TTC549 (cell line): ENCODE data around the gene CXCL5.

ENCODE experiments used
- FAIRE-seq: peaks from 2 replicates; lab custom pipeline; 2012; peaks lifted over from hg19 to GRCh38; lab: Jason Lieb, UNC

Gene CXCL5

DNA sequence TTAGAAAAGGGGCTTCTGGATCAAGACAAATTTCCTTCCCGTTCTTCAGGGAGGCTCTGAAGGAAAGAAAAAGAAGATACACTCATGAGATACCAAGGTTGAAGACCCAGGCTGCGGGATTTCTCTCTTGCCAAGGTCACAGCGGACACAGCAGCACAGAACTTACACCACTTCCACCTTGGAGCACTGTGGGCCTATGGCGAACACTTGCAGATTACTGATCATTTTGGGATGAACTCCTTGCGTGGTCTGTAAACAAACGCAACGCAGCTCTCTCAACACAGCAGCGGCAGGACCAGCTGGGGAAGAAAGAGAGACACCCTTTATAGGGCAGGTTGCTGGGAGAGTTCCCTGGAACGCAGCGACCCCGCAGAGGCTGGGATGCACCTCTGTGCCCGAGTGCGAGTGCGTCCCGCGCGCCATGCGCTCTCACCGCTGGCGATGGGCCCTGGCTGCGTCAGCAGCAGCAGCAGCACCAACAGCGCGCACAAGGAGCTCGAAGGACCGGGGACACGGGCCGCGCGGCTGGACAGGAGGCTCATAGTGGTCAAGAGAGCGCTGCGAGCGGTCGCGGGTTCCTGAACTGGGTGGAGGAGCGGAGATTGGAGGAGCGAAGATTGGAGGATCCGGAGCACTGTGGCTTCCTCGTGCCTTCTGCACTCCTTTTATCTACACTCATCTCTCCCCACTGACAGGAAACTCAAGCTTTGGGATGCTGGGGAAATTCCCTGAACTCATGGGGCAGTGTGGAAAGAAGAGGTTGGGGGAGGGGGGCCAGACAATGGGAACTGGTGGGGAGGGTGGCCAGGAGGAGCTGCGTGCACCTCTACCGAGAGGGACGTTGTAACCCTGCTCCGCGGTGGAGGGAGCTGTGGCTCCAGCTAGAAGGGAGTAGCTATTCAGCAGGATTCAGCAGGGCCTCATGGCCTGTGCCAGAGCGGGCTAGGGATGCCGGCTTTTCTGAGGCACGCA is at the start of gene CXCL5:
CXCL5 (minus strand) TSS at position 638 of the 972 bp plus-strand sequence; CDS start at position 542, 96 bp downstream.
- no peak for FAIRE-seq

DNA sequence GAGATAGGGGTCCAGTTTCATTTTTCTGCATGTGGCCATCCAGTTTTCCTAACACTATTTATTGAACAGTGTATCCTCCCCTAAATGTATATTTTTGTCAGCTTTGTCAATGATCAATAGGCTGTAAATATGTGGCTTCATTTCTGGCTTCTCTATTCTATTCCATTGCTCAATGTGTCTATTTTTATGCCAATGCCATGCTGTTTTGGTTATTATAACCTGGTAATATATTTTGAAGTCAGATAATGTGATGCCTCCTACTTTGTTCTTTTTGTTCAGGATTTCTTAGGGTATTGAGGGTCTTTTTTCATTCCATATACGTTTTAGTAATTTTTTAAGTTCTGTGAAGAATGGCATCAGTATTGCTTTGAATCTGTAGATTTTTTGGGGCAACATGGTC is 48.7 kb upstream of the CXCL5 start:
- FAIRE-seq, result no peak

DNA sequence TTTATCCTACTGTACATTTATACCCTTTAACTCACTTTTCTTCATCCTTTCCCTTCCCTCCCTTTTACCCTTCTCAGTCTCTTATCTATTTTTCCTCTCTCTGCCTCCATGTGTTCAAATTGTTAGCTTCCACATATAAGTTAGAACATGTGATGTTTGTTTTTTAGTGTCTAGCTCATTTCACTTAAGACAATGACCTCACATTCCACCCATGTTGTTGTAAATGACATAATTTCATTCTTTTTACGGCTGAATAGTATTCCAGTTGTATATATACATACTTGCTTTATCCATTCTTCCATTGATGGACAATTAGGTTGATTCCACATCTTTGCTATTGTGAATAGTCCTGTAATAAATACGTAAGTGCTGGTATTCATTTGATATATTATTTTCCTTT is 47.3 kb upstream of the CXCL5 start:
- no peak for FAIRE-seq

DNA sequence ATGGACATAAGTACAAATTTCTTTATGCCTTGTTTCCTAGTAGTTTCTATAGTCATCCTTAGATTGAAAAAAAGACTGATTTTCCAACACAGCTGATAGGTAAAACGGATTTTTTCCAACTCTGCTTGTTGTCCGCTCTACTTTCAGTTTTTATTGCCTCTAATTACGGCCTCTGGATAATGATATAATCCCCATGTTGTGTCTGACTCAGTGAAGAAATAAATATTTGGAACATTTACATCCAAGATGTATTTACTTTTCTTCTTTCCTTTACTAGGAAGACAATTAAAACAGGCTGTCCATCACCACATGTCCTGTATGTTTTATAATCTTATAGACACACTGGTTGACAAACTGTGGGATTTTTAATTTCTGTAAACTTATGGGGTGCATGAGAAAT is 46.8 kb upstream of the CXCL5 start:
- FAIRE-seq, result no peak

DNA sequence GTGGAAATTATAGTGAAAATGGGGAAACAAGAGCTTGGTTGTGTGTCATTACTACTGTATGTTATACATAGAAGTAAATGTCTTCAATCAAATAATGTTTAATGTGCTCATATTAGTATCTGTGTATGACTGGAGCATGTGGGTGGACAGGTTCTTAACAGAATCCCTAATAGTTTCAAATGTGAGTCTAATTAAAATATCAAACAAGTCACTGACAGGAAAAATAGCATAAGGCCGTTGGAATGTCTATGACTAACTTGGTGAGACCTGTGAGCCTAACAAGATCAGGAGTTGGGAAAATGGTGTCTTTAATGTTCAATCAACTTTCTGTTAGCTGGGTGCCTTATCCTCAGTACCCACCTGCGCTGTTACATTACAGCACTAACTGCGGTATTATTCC is 46.2 kb upstream of the CXCL5 start:
- FAIRE-seq, result no peak

DNA sequence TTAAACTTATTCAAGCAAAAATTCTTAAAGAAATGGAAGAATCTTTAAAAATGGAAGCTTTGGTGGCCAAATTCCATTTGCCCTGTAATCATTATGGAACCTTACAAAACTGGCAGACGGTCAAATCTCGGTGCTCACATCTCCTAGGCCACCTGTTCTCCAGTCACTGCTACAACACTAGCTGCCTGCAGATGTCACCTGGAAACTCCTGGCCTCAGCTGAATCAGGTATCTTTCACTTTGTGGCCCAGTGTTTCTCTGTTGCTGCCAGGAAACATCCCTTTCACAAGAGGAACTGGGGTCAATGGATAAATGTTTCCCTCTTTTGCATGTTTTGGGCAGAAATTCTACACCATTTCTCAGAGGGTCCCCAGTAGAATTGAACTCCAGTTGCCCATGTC is 44.2 kb upstream of the CXCL5 start:
- no peak for FAIRE-seq

DNA sequence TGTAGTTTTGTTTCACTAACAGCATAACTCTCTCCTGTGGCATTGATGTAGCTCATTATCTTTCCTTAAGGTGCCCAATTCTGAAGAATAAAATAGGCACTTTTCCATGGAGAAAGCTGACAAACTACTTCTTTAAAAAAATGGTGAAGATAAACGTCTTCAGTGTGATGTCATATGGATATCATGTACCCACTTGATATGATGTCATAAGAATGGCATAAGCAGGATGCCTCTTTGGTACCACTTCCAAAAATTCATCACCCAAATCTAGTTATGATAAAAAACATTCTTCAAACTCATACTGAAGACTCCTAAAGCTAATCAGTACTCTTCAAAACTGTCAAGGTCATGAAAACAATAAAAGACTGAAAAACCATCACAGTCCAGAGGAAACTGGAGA is 42.9 kb upstream of the CXCL5 start:
- FAIRE-seq, result no peak

DNA sequence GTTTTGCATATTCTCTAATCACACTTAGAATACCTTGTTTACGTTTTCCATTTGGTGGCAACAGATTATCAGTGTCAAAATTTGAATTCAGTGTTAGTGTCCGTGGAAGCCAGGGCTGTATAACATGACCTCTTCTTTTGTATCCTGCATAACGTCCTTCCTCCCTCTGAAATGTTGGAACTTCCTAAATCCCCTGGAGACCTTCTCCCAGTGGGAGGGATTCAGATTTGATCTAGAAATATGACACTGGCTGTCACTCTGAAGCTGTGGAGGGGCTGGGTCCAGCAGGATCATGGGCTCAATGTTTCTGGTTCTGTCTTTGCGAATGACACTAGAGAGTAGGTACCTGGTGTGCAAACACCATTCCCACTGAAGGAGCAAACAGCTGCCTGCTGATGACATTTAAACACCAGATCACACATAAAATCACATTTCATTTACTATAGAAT is 40.9 kb upstream of the CXCL5 start:
- FAIRE-seq, result no peak

DNA sequence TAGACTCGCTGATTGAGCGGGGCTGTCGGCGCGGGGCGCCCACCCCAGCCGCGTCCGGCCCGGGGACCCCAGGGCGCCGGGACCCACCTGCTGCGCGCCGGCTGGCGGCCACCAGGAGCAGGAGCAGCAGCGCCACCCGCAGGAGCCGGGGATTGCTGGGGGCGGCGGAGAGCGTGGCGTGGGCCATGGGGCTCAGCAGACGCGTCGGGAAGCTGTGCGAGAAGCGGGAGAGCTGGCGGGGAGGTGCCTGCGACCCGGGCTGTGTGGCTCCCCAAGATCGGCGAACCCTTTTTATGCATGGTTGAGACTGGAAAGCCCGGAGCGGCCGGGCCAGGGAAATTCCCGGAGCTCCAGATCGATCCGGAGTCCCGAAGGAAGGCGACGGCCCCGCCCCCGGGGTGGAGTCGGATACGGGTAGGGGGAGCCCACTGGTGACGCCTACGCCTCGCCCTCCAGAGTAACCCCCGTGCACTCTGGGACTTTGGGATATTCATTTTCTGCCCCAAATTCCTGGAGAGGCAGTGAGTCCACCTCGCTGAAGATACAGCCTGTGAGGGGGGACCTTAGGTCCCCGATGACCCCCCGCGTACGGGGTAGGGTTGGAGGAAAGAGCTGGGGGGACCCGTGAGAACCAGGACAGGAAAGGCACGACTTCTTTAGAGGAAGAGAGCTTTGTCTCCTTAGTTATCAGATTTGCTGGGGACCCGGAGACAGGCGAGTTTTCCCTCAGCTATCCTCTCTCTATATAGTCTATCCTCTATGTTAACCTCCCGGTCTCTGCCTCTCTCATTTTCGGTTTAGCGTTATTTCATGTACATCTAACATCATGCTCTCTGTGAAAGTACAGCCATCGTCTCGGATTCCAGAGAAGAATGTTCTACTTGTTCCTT is 40.2 kb upstream of the CXCL5 start, which contains the start of gene CXCL3:
CXCL3 (minus strand) TSS at position 265 of the 890 bp plus-strand sequence; CDS start at position 187, 78 bp downstream.
- no peak for FAIRE-seq

DNA sequence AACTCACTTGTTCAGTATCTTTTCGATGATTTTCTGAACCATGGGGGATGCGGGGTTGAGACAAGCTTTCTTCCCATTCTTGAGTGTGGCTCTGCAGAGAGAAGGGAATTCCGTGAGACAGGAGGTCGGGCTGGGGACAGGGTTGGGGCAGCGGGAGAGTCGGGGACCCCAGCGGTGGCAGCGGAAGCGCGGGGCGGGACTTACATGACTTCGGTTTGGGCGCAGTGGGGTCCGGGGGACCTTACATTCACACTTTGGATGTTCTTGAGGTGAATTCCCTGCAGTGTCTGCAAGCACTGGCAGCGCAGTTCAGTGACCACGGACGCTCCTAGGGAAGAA is 39.6 kb upstream of the CXCL5 start:
- no peak for FAIRE-seq

DNA sequence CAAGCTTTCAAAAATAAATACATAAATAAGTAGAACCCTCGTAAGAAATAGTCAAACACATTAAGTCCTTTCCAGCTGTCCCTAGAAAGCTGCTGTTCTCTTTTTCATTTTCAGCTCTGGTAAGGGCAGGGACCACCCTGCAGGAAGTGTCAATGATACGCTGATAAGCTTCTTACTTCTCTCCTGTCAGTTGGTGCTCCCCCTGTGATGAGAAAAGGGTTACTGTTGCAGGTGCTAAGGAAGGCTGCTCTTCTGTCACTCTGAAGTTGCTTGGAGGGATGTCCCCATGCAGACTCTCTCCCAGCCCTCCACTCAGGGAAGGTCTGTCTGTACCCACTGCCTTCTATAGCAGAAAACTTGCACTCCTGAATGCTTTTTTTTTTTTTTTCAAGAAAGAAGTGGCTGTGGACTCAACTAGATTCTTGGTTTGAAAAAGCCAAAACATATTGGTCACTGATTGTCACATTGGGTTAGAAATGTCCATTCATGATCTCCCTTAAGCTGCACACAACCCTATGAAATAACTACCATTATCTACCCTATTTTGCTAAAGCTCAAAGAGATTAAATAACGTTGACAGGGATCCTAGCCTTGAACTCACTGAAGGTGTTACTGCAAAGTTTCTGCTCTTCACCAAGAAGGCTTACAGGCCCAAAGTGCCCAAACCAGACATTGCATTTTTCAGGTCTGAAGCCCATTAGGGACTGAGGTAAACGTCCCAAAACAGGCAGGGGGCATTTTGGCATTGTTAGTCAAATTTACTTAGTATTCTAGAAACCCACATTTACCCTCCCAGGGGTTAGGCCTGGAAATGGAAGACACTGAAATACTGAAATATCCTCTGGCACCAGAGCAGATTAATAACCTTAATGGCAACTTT is 38.8 kb upstream of the CXCL5 start:
- no peak for FAIRE-seq

DNA sequence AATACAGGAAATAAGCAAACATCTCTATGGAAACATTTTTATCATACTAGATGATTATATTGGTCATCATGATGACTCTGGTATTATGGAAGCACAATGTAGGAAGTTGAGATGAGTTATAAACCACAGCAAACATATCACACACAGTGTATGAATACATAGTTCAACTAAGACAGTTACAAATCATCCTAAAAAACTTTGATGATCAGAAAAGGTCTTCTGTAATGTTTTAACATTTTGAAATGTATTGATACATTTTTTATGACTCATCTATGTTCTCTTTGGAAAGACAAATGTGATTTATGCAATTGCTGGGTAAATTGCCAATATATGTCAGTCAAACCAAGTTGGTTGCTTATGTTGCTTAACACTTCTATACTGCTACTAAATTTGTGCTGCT is 35.3 kb upstream of the CXCL5 start:
- no peak for FAIRE-seq

DNA sequence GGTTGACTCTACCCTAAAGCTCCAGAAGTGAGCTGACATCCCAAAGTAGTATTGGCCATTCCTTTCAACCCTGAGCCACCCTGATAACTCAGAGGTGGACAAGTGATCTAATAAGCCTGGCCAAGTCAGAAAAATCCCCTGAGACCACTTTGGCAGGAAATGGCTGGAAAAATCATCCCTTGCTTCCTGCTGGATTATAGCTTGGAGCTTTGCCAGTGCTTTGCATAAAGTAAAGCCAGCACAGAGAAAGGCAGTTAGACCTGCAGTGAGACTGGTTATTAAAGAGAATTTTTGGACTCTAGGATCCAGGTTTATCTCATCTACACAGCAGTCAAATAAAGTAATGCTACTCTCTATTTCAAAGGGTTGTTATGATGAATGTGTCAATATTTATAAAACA is 33.6 kb upstream of the CXCL5 start:
- no peak for FAIRE-seq

DNA sequence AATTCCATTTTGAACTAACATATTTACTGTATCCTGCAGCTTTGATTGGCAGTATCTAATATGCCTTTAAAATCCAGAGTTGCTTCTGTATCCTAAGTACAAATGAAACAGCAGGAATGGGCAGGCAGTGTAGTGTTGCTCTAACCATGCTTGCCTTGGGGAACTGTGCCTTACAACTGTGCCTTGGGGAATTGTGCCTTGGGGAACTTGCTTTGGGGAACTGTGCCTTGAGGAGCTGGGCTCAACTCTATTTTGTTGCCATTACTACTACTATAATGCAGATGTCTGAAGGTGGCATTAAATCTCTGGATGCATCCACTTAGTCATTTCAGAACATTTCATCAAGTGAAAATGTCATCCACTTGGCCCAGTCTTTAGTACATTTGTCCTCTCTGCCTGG is 33.1 kb upstream of the CXCL5 start:
- no peak for FAIRE-seq

DNA sequence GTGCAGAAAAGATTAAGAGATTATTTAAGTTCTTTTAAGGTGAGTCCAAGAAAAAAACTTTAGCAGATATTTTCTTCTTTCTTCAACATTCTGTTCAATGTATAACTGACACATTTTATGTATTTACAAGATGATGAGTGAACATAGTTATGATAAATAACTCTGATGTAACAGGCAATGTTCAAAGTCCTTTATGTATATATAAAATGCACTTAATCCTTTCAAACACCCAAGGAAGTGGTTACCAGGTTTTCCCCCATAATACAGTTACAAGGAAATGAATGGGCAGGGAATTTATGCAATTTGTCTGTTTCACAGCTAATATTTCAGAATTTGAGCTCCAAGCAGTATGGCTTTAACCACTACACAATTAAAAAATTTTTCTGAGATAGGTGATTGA is 31.8 kb upstream of the CXCL5 start:
- FAIRE-seq, result no peak

DNA sequence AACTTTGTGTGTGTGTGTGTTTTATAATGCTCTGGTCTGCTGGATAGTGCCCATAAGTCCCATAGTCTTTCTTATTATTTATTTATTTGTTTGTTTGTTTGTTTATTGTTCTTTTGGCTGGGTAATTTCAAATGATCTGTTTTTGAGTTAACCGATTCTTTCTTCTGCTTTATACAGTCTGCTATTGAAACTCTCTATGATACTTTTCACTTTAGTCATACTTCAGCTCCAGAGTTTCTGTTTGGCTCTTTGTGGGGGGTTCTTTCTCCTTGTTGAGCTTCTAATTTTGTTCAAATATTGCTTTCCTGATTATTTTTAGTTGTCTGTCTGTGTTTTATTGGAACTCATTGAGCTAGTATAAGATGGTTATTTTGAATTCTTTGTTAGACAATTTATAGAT is 30.0 kb upstream of the CXCL5 start:
- no peak for FAIRE-seq

DNA sequence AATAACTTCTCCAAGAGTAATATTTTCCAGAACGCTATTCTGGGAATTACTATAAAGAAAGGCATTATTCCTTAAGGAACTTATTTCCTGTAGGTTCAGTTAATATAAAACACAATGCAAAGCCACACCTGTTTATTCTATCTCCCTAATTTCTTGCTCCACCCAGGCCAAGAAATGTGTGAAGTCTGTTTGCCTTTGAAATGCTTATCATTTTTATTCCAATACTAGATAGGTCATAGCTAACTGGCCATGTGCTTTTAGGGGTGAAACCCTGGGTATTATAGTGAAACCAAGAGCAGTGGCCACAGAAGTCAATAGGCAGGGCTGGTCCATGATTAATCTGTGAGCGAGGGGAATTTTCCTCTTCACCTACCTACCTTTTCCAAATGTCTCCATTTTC is 25.2 kb upstream of the CXCL5 start:
- FAIRE-seq, result no peak

DNA sequence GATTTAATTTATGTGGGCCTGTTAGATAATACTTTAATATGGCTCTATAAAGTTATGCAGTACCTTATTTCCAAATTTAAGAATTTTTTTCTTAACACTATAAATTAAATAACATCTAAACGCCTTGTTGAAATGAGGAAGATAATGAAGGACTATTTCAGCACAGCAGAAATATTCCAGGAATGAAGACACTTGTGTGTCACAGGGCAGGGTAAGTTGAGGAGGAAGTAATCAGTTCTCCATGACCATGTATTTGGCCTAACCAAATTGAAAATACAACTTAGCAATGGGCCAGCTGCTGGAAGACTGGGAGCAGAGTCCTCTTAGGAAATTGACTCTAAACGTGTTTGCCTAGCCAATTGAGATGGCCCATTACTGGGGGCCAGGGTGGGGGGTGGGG is 23.1 kb upstream of the CXCL5 start:
- FAIRE-seq, result no peak

DNA sequence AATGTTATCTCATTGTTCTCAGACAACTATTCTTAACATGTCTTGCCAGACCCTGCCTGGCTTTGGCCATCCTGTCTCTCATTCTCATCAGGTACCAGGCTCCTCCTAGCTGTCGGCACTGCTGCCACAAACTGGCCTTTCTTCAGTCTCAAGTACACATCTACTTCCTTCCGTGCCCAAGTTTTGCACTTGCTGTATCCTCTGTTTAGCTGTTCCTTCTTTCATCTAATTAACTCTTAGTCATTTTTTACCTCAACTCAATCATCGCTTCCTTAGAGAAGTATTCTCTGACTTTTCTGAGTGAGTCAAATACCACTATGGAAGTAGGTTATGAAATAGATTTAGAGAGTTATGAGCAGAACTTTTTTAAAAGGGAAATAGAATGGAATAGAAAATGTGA is 20.3 kb upstream of the CXCL5 start:
- FAIRE-seq, result no peak

DNA sequence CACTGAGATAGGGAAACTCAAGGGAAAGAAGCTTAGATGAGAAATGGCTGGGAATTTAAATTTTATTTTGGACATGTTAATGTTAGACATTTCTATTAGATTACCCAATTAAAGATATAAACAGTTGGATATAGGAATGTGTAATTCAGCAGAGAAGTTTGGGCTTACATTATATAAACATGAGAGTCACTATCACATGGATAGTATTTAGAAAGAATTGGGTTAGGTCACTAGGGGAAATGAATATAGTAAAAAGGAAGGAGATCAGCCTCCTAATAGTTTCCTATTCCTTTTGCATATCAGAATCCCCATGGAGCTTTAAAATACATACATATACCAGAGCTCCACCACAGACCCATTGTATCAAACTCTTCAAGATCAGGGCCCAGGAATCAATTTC is 19.6 kb upstream of the CXCL5 start:
- FAIRE-seq, result no peak

DNA sequence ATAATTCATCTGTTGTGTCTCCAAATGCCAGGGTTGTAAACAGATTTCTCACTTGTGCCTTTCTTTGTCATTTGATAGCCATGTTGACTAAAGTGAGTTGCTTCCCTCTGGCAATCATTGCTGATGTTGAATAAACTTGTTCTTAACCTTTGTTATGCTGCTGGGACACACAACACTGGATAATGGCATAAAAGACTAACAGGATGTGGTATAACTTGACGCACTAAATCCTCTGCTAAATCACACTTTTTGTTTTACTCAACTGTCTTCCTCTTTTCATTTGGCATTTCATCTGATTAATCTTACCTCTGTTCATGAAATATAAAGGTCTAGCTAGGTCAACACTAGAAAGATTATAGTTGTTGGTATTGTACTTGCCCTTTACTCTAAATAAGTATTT is 17.6 kb upstream of the CXCL5 start:
- no peak for FAIRE-seq

DNA sequence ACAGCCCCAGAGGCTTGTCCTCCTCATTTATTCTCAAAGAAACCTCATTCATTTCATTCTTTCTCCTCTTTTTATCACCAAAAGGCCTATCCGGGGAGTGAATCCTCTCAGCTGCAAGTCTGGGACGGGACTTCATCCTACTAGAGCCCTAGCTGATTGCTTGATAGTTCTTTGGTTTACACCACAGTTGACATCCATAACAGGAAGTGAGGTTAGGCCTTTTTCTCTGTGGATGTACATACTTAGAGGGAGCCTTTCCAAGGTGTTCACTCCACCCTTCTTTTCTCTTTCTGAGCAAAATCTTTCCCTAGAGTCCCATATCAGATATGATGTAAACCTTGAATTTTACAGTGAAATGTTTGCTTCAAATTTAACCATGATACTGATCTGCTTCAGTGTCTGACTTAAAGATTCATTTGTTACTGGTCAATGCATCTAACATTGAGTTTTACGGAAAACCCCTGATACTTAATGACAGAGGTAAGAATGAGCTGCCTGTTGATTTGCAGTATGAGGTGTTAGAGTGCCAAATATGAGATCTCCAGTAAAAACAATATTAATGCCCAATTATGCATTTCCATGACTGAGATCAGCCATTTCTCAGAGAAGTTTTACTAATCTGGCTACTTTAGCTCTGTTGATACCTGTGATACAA is 16.8 kb upstream of the CXCL5 start:
- FAIRE-seq, result no peak
